ENCODE measurements around the gene PHLPP1. TPM values are rescaled to one million over a fixed set of nuclear protein-coding genes. Genes with fewer than 3 reads are reported as not detected.

Gene PHLPP1
- total RNA-seq, 1 experiment from 2014 or later: 14.7 TPM

- intact Hi-C loops (cut with micrococcal nuclease): no loop called here
- Histone ChIP-seq H3K9ac (ENCODE audit: low read length) (no peak overlapping the region), H3K4me3 (replicated peaks in 1 of 2; ENCODE audit: low read depth in 1 of 2, low read length in 2 of 2) (no peak overlapping the region), H3K9me2 (ENCODE audit: insufficient read depth) (no peaks in the 10 kb centered on the region), H4K20me1 (ENCODE audit: insufficient read depth) (no peaks in the 10 kb centered on the region), H3K27ac (ENCODE audit: low read depth, low read length) (no peak overlapping the region), H3K79me2 (ENCODE audit: insufficient read depth, low read length) (no peaks in the 10 kb centered on the region), H3K4me2 (ENCODE audit: low read length) (no peak overlapping the region; the same call in 1 of the 2 replicates), H2AFZ (ENCODE audit: low read depth, low read length, poor library complexity, severe bottlenecking) (no peak overlapping the region), H3K36me3 (ENCODE audit: control insufficient read depth in 1 of 2, insufficient read depth in 2 of 2, low read length in 2 of 2) (no peaks in the 10 kb centered on the region), H3K4me1 (ENCODE audit: control insufficient read depth in 1 of 2, insufficient read depth in 2 of 2, low read length in 2 of 2) (peaks cover 14 to 33% of the 10 kb centered on the region in 2 experiments), H3K9me3 (ENCODE audit: control insufficient read depth in 1 of 2, insufficient read depth in 1 of 2, low read depth in 1 of 2, low read length in 2 of 2) (no peaks in the 10 kb centered on the region), H3K27me3 (ENCODE audit: insufficient read depth, low read length) (no peaks in the 10 kb centered on the region)
- no TSS peak for BruUV-seq (replicated peaks)
- ChIA-PET POLR2A (no interaction called here), CTCF (no interaction called here), RAD21 (ENCODE audit: low non-redundant PET in 1 of 2, low total read pairs in 2 of 2, uncharacterized antibody in 2 of 2, unreplicated experiment in 2 of 2) (no interaction called here)
- no peak for TF ChIP-seq ELF1 (IDR thresholded peaks at IDR 0.05; ENCODE audit: borderline replicate concordance, low read depth)
- no peak for TF ChIP-seq FOSL1 (IDR thresholded peaks at IDR 0.05; ENCODE audit: low read depth)
- TF ChIP-seq EZH2 (IDR thresholded peaks at IDR 0.05): no peak
- TF ChIP-seq EGR1 (IDR thresholded peaks at IDR 0.05; ENCODE audit: low read depth): no peak
- TF ChIP-seq ZFX (IDR thresholded peaks at IDR 0.05): no peak
- TF ChIP-seq, protein P1, sequence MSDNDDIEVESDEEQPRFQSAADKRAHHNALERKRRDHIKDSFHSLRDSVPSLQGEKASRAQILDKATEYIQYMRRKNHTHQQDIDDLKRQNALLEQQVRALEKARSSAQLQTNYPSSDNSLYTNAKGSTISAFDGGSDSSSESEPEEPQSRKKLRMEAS (IDR thresholded peaks at IDR 0.05): no peak
- no peak for TF ChIP-seq SIN3A (IDR thresholded peaks at IDR 0.05; ENCODE audit: low read depth)
- ATAC-seq (no peak), DNase-seq (ENCODE audit: low read depth, low spot score) (no peak)
Measured at GRCh38 chr18:62885804-62886203, 170.5 kb downstream of the PHLPP1 start.

- Histone ChIP-seq H3K4me1 (ENCODE audit: control insufficient read depth in 1 of 2, insufficient read depth in 2 of 2, low read length in 2 of 2) (no peaks in the 10 kb centered on the region), H3K27ac (ENCODE audit: low read depth, low read length) (no peak overlapping the region), H3K4me3 (replicated peaks in 1 of 2; ENCODE audit: low read depth in 1 of 2, low read length in 2 of 2) (no peak overlapping the region), H3K9ac (ENCODE audit: low read length) (no peak overlapping the region), H3K9me2 (ENCODE audit: insufficient read depth) (no peaks in the 10 kb centered on the region), H3K27me3 (ENCODE audit: insufficient read depth, low read length) (no peaks in the 10 kb centered on the region), H2AFZ (ENCODE audit: low read depth, low read length, poor library complexity, severe bottlenecking) (no peak overlapping the region), H4K20me1 (ENCODE audit: insufficient read depth) (no peaks in the 10 kb centered on the region), H3K36me3 (ENCODE audit: control insufficient read depth in 1 of 2, insufficient read depth in 2 of 2, low read length in 2 of 2) (no peaks in the 10 kb centered on the region), H3K9me3 (ENCODE audit: control insufficient read depth in 1 of 2, insufficient read depth in 1 of 2, low read depth in 1 of 2, low read length in 2 of 2) (no peaks in the 10 kb centered on the region), H3K4me2 (ENCODE audit: low read length) (no peak overlapping the region), H3K79me2 (ENCODE audit: insufficient read depth, low read length) (no peaks in the 10 kb centered on the region)
- DNase-seq (ENCODE audit: low read depth, low spot score) (no peak), ATAC-seq (no peak)
- BruUV-seq (replicated peaks): no TSS peak
- intact Hi-C loops (cut with micrococcal nuclease): no loop called here
- RAD21 ChIA-PET (ENCODE audit: low non-redundant PET in 1 of 2, low total read pairs in 2 of 2, uncharacterized antibody in 2 of 2, unreplicated experiment in 2 of 2): no interaction called here
- TF ChIP-seq CBX3 (IDR thresholded peaks at IDR 0.05; ENCODE audit: low read depth): no peak
- TF ChIP-seq EZH2phosphoT487 (IDR thresholded peaks at IDR 0.05; ENCODE audit: borderline replicate concordance): no peak
- no peak for TF ChIP-seq SRF (IDR thresholded peaks at IDR 0.05; ENCODE audit: low read depth)
- no peak for TF ChIP-seq RAD21 (IDR thresholded peaks at IDR 0.05; ENCODE audit: low read depth)
- no peak for TF ChIP-seq CEBPB (IDR thresholded peaks at IDR 0.05; ENCODE audit: low read depth)
- TF ChIP-seq YY1 (IDR thresholded peaks at IDR 0.05; ENCODE audit: extremely low read depth, insufficient replicate concordance, low read depth, low read length): no peak
- no peak for TF ChIP-seq SIN3A (IDR thresholded peaks at IDR 0.05; ENCODE audit: low read depth)
- TF ChIP-seq, protein P1 (IDR thresholded peaks at IDR 0.05): no peak
- TF ChIP-seq POLR2AphosphoS5 (IDR thresholded peaks at IDR 0.05; ENCODE audit: low read depth, low read length): no peak
- no peak for TF ChIP-seq JUND (IDR thresholded peaks at IDR 0.05)
- no peak for TF ChIP-seq EZH2 (IDR thresholded peaks at IDR 0.05)
- no peak for TF ChIP-seq FOSL1 (IDR thresholded peaks at IDR 0.05; ENCODE audit: low read depth)
- TF ChIP-seq, protein P2, sequence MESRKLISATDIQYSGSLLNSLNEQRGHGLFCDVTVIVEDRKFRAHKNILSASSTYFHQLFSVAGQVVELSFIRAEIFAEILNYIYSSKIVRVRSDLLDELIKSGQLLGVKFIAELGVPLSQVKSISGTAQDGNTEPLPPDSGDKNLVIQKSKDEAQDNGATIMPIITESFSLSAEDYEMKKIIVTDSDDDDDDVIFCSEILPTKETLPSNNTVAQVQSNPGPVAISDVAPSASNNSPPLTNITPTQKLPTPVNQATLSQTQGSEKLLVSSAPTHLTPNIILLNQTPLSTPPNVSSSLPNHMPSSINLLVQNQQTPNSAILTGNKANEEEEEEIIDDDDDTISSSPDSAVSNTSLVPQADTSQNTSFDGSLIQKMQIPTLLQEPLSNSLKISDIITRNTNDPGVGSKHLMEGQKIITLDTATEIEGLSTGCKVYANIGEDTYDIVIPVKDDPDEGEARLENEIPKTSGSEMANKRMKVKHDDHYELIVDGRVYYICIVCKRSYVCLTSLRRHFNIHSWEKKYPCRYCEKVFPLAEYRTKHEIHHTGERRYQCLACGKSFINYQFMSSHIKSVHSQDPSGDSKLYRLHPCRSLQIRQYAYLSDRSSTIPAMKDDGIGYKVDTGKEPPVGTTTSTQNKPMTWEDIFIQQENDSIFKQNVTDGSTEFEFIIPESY (IDR thresholded peaks at IDR 0.05; ENCODE audit: extremely low read depth, insufficient replicate concordance, low read length): no peak
- no peak for TF ChIP-seq POLR2A (IDR thresholded peaks at IDR 0.05; ENCODE audit: borderline replicate concordance, extremely low read depth, insufficient read depth, insufficient read length)
- no peak for TF ChIP-seq ZFX (IDR thresholded peaks at IDR 0.05)
- TF ChIP-seq SP1 (IDR thresholded peaks at IDR 0.05; ENCODE audit: low read depth): no peak
- CTCF ChIA-PET: interaction anchor here (0.8 kb wide), 1 partner anchor 8 kb away, joined by 3 read pairs; no protein-coding TSS in a partner anchor
- POLR2A ChIA-PET: no interaction called here
Measured at GRCh38 chr18:62894681-62895390, 179.5 kb downstream of the PHLPP1 start.

All from HCT116 (cell line).